CD14-positive monocyte (primary cell): Measurements from ENCODE around the gene STRIP1. TPM values are rescaled to one million over a fixed set of nuclear protein-coding genes. Genes with fewer than 3 reads are reported as not detected.

Experiments used
- DNase-seq, 3 donors: peaks; one replicate each; pipeline ENCODE4 v3.0.0-alpha.2; 2011 to 2022
- H2AFZ ChIP-seq: 2 replicates; pipeline ENCODE4 v1.6.0; 2012; ENCODE audit warnings: mild to moderate bottlenecking, low read depth, low read length, inconsistent platforms; ENCODE audit not compliant: insufficient read depth, poor library complexity, severe bottlenecking
- H3K27ac ChIP-seq, 2 donors: 1 replicate in 1 of 2; 2 replicates in 1 of 2; pipeline ENCODE4 v1.5.1; 2012 to 2013; ENCODE audit warnings: low read length in 2 of 2, control low read depth in 1 of 2, inconsistent platforms in 1 of 2, low read depth in 1 of 2, mild to moderate bottlenecking in 1 of 2
- H3K27me3 ChIP-seq, 2 donors: one replicate each; pipeline versions ENCODE4 v1.6.0 to v1.6.1; 2011 to 2013; ENCODE audit warnings: low read length in 2 of 2; ENCODE audit not compliant: control insufficient read depth in 2 of 2, insufficient read depth in 2 of 2
- H3K36me3 ChIP-seq, 2 donors: replicated peaks in 1 of 2; 1 replicate in 1 of 2; 2 replicates in 1 of 2; pipeline versions ENCODE4 v1.5.1 to v1.6.1; 2012 to 2013; ENCODE audit warnings: low read length in 2 of 2, control low read depth in 1 of 2, inconsistent platforms in 1 of 2, mild to moderate bottlenecking in 1 of 2; ENCODE audit not compliant: insufficient read depth in 2 of 2, control insufficient read depth in 1 of 2
- H3K4me1 ChIP-seq, 2 donors: 1 replicate in 1 of 2; 2 replicates in 1 of 2; pipeline versions ENCODE4 v1.5.1 to v1.6.1; 2012 to 2013; ENCODE audit warnings: low read length in 2 of 2, control low read depth in 1 of 2, inconsistent platforms in 1 of 2, mild to moderate bottlenecking in 1 of 2, moderate library complexity in 1 of 2; ENCODE audit not compliant: insufficient read depth in 2 of 2, control insufficient read depth in 1 of 2
- H3K4me2 ChIP-seq: replicated peaks from 2 replicates; pipeline ENCODE3; 2012; ENCODE audit warnings: low read length, moderate library complexity, mild to moderate bottlenecking; ENCODE audit not compliant: poor library complexity, severe bottlenecking; ENCODE audit errors: extremely low read depth
- H3K4me3 ChIP-seq, 3 experiments: fragments of 200-600 bp in 1 of 3; sonication (generic) in 1 of 3; replicated peaks in 1 of 3; 1 replicate in 2 of 3; 2 replicates in 1 of 3; pipeline ENCODE4 v1.5.1; 2011 to 2013; ENCODE audit warnings: low read length in 3 of 3, mild to moderate bottlenecking in 3 of 3, control low read depth in 2 of 3, low read depth in 2 of 3, inconsistent platforms in 1 of 3, moderate library complexity in 1 of 3
- H3K79me2 ChIP-seq: 2 replicates; pipeline ENCODE4 v1.6.0; 2012; ENCODE audit warnings: mild to moderate bottlenecking, control low read depth, inconsistent platforms, low read length, moderate library complexity; ENCODE audit not compliant: insufficient read depth
- H3K9ac ChIP-seq: 2 replicates; pipeline ENCODE4 v1.6.0; 2017; ENCODE audit warnings: low read length, mild to moderate bottlenecking; ENCODE audit not compliant: insufficient read depth, poor library complexity, severe bottlenecking
- H3K9me3 ChIP-seq, 2 donors: replicated peaks in 1 of 2; 1 replicate in 1 of 2; 2 replicates in 1 of 2; pipeline versions ENCODE4 v1.5.1 to v1.6.1; 2012 to 2013; ENCODE audit warnings: low read length in 2 of 2, control low read depth in 1 of 2; ENCODE audit not compliant: control insufficient read depth in 1 of 2, insufficient read depth in 1 of 2
- H4K20me1 ChIP-seq: 2 replicates; pipeline ENCODE4 v1.6.0; 2012; ENCODE audit warnings: mild to moderate bottlenecking, low read length, control low read depth, moderate library complexity; ENCODE audit not compliant: insufficient read depth
- H3K27ac Mint-ChIP-seq, 7 donors: one replicate each; pipeline ENCODE4 v1.8.0; 2020; ENCODE audit warnings: mild to moderate bottlenecking in 7 of 7, mixed read lengths in 7 of 7, moderate library complexity in 6 of 7, inconsistent platforms in 2 of 7
- H3K27me3 Mint-ChIP-seq, 3 donors: one replicate each; pipeline ENCODE4 v1.8.0; 2021 to 2022; ENCODE audit warnings: low read depth in 3 of 3, mild to moderate bottlenecking in 3 of 3, mixed read lengths in 3 of 3, moderate library complexity in 3 of 3, inconsistent platforms in 1 of 3
- H3K36me3 Mint-ChIP-seq, 2 donors: one replicate each; pipeline ENCODE4 v1.8.0; 2020; ENCODE audit warnings: mixed read lengths in 2 of 2, inconsistent platforms in 1 of 2, mild to moderate bottlenecking in 1 of 2
- H3K4me1 Mint-ChIP-seq: one replicate; pipeline ENCODE4 v1.8.0; 2020; ENCODE audit warnings: mild to moderate bottlenecking, mixed read lengths
- H3K4me3 Mint-ChIP-seq, 2 donors: one replicate each; pipeline ENCODE4 v1.8.0; 2020; ENCODE audit warnings: mild to moderate bottlenecking in 2 of 2, mixed read lengths in 2 of 2, moderate library complexity in 1 of 2
- H3K9me3 Mint-ChIP-seq, 7 donors: one replicate each; pipeline ENCODE4 v1.8.0; 2020 to 2022; ENCODE audit warnings: mixed read lengths in 7 of 7, mild to moderate bottlenecking in 6 of 7, moderate library complexity in 6 of 7, inconsistent platforms in 2 of 7
- WGBS: methylation state at CpG from one replicate; pipeline ENCODE4 v1.1.5; 2013; ENCODE audit warnings: missing lambda C conversion rate; ENCODE audit not compliant: insufficient coverage; 5-methylcytosine and 5-hydroxymethylcytosine counted together
- intact Hi-C, 2 donors: fragments of 100-400 bp; cut with micrococcal nuclease; formaldehyde crosslinking; loops; one replicate each; pipeline versions ENCODE4 v1.15.0 to v1.15.1; 2023
- polyA plus RNA-seq, 3 donors: library from polyadenylated mRNA; depleted of rRNA in 1 of 3; unstranded in 2 of 3; stranded (reverse) in 1 of 3; fragments of 300-500 nt in 2 of 3; fragments of >200 nt in 1 of 3; fragmentation: Illumina TruSeq in 2 of 3; gene quantifications; 1 replicate in 2 of 3; 2 replicates in 1 of 3; pipeline ENCODE4 v1.2.3, GENCODE V29; 2012 to 2021
- TF ChIP-seq, protein P1 (sequence below): fragments of 200-600 bp; IDR thresholded peaks from one replicate; pipeline ENCODE4 v1.8.0; 2022; ENCODE audit warnings: antibody characterized with exemption, mild to moderate bottlenecking

The STRIP1 gene
- polyA plus RNA-seq, 3 donors, result 8.9 to 33.6 (median 11.0) TPM

- DNase-seq, result peak; percentile 57 to 83 (median 83)
- Histone ChIP-seq H3K9ac (no peak overlapping the region), H3K4me2 (peak overlapping the region; percentile 63), H4K20me1 (peaks cover 43% of the 10 kb centered on the region), H3K9me3 (no peaks in the 10 kb centered on the region), H3K36me3 (peaks cover 0 to 6% of the 10 kb centered on the region in 2 donors), H3K27ac (peak overlapping the region in 1 of 2 donors; percentile 67), H3K27me3 (no peaks in the 10 kb centered on the region), H2AFZ (no peak overlapping the region), H3K4me1 (peaks cover 50 to 63% of the 10 kb centered on the region in 2 donors), H3K4me3 (peak overlapping the region in 2 of 3 experiments; percentile 29 to 63), H3K79me2 (peaks cover 92% of the 10 kb centered on the region)
- Mint-ChIP-seq H3K27me3 (no peaks in the 10 kb centered on the region), H3K27ac (peak overlapping the region; percentile 84 to 93 (median 89)), H3K4me3 (peak overlapping the region; percentile 20 to 79), H3K9me3 (no peaks in the 10 kb centered on the region), H3K36me3 (peaks cover 14 to 16% of the 10 kb centered on the region in 2 donors), H3K4me1 (peaks cover 67% of the 10 kb centered on the region)
- intact Hi-C loops, result loop anchor here in 1 of 2 donors (10.0 kb wide), 3 partner anchors 75 to 445 kb away; partner anchors contain the start of genes CSF1 and GNAI3
- WGBS, result 60% methylated on average over 1 of the region's 9 CpGs
- TF ChIP-seq, protein P1, sequence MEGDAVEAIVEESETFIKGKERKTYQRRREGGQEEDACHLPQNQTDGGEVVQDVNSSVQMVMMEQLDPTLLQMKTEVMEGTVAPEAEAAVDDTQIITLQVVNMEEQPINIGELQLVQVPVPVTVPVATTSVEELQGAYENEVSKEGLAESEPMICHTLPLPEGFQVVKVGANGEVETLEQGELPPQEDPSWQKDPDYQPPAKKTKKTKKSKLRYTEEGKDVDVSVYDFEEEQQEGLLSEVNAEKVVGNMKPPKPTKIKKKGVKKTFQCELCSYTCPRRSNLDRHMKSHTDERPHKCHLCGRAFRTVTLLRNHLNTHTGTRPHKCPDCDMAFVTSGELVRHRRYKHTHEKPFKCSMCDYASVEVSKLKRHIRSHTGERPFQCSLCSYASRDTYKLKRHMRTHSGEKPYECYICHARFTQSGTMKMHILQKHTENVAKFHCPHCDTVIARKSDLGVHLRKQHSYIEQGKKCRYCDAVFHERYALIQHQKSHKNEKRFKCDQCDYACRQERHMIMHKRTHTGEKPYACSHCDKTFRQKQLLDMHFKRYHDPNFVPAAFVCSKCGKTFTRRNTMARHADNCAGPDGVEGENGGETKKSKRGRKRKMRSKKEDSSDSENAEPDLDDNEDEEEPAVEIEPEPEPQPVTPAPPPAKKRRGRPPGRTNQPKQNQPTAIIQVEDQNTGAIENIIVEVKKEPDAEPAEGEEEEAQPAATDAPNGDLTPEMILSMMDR, result no peak
Measured at GRCh38 chr1:109989506-109990301, 44.7 kb upstream of the STRIP1 start.

- Mint-ChIP-seq H3K9me3 (no peaks in the 10 kb centered on the region), H3K36me3 (peaks cover 14 to 16% of the 10 kb centered on the region in 2 donors), H3K27ac (peak overlapping the region; percentile 84 to 93 (median 89)), H3K27me3 (no peaks in the 10 kb centered on the region), H3K4me1 (peaks cover 66% of the 10 kb centered on the region), H3K4me3 (peak overlapping the region; percentile 55 to 79)
- H4K20me1 ChIP-seq, result peaks cover 49% of the 10 kb centered on the region
- H3K27me3 ChIP-seq, result no peaks in the 10 kb centered on the region
- peaks cover 93% of the 10 kb centered on the region for H3K79me2 ChIP-seq
- H3K4me2 ChIP-seq, result peak overlapping the region; percentile 63
- TF ChIP-seq, protein P1, result no peak
- peak in 1 of 3 donors; percentile 19 for DNase-seq
- no peak overlapping the region for H2AFZ ChIP-seq
- peak overlapping the region in 2 of 3 experiments; percentile 29 to 63 for H3K4me3 ChIP-seq
- H3K9ac ChIP-seq, result no peak overlapping the region
- no peaks in the 10 kb centered on the region for H3K9me3 ChIP-seq
- peaks cover 47 to 61% of the 10 kb centered on the region in 2 donors for H3K4me1 ChIP-seq
- H3K36me3 ChIP-seq, result peaks cover 0 to 12% of the 10 kb centered on the region in 2 donors
- WGBS, result 100% methylated on average over 1 of the region's 2 CpGs
- H3K27ac ChIP-seq, result peak overlapping the region in 1 of 2 donors; percentile 67
- intact Hi-C loops, result no loop called here
Measured at GRCh38 chr1:109990302-109990653, 44.1 kb upstream of the STRIP1 start.
